Hematopoietic multipotent progenitor cell treated with erythropoietin and hydrocortisone succinate and interleukin-3 and kit ligand, for 4 days (in vitro differentiated cells): ENCODE results near the gene LAPTM4A.

Source experiments
- DNase-seq: peaks from one replicate; pipeline ENCODE4 v3.0.0-alpha.2; 2015

LAPTM4A gene

GRCh38 chr2:20015482-20016083 lies 35.8 kb downstream of the LAPTM4A start:
- peak; percentile 82 for DNase-seq

GRCh38 chr2:20013126-20013849 lies 38.1 kb downstream of the LAPTM4A start:
- DNase-seq: no peak

- DNase-seq: no peak
Observed at GRCh38 chr2:20012282-20013125, 38.9 kb downstream of the LAPTM4A start, which contains the start of gene MATN3. Gene MATN3, minus strand, starts transcription at chr2:20012668. Its CDS starts 37 bp downstream, at chr2:20012631.

- DNase-seq: no peak
Observed at GRCh38 chr2:20012032-20012281, 39.5 kb downstream of the LAPTM4A start.

- DNase-seq: no peak
Observed at GRCh38 chr2:20011276-20012031, 40.0 kb downstream of the LAPTM4A start.

- DNase-seq: no peak
Observed at GRCh38 chr2:20008703-20009102, 42.7 kb downstream of the LAPTM4A start.

- no peak for DNase-seq
Observed at GRCh38 chr2:20005891-20006470, 45.4 kb downstream of the LAPTM4A start.

- DNase-seq: no peak
Observed at GRCh38 chr2:20005067-20005627, 46.3 kb downstream of the LAPTM4A start.

GRCh38 chr2:20001361-20001863 lies 50.0 kb downstream of the LAPTM4A start:
- no peak for DNase-seq

- no peak for DNase-seq
Observed at GRCh38 chr2:19993731-19994130, 57.7 kb downstream of the LAPTM4A start.

- no peak for DNase-seq
Observed at GRCh38 chr2:19991895-19992294, 59.5 kb downstream of the LAPTM4A start.

- DNase-seq: no peak
Observed at GRCh38 chr2:19990416-19990728, 61.1 kb downstream of the LAPTM4A start.

GRCh38 chr2:19989667-19990415 lies 61.6 kb downstream of the LAPTM4A start, which contains the start of gene WDR35:
Gene WDR35, minus strand, starts transcription at chr2:19990105. Its CDS starts 90 bp downstream, at chr2:19990015.
- DNase-seq: peak; percentile 94

- no peak for DNase-seq
Observed at GRCh38 chr2:19989342-19989666, 62.1 kb downstream of the LAPTM4A start.

GRCh38 chr2:19988600-19988999 lies 62.8 kb downstream of the LAPTM4A start:
- no peak for DNase-seq

GRCh38 chr2:19987936-19988335 lies 63.5 kb downstream of the LAPTM4A start:
- no peak for DNase-seq
